Natural killer cell (primary cell): Measurements from ENCODE around the gene ZSWIM1. TPM values are rescaled to one million over a fixed set of nuclear protein-coding genes. Genes with fewer than 3 reads are reported as not detected.
"Not testable (repeated sequence)": the region's sequence is repeated elsewhere in the genome, so short reads cannot be mapped to it uniquely, and the experiment has no call there.

Source experiments
- ATAC-seq, 3 donors: fragments of 150-1000 bp in 2 of 3; fragments of 200-7000 bp in 1 of 3; cut with Tn5 transposase; 1 replicate in 1 of 3; 2 replicates in 2 of 3; pipeline ENCODE4 v1.10.0; 2021; ENCODE audit warnings: mild to moderate bottlenecking in 2 of 3, moderate library complexity in 2 of 3
- DNase-seq, 2 donors: peaks; one replicate each; pipeline versions ENCODE4 v3.0.0 to v3.0.0-alpha.2; 2013 to 2021; ENCODE audit warnings: mixed read lengths in 1 of 2
- H3K27ac ChIP-seq: one replicate; pipeline ENCODE4 v1.5.1; 2013; ENCODE audit warnings: mild to moderate bottlenecking, low read length
- H3K27me3 ChIP-seq: one replicate; pipeline ENCODE4 v1.6.1; 2013; ENCODE audit warnings: low read length; ENCODE audit not compliant: control insufficient read depth, insufficient read depth
- H3K36me3 ChIP-seq: one replicate; pipeline ENCODE4 v1.6.1; 2013; ENCODE audit warnings: low read length; ENCODE audit not compliant: control insufficient read depth, insufficient read depth
- H3K4me1 ChIP-seq: one replicate; pipeline ENCODE4 v1.6.1; 2013; ENCODE audit warnings: low read length; ENCODE audit not compliant: control insufficient read depth, insufficient read depth
- H3K4me3 ChIP-seq: one replicate; pipeline ENCODE4 v1.5.1; 2013; ENCODE audit warnings: low read length
- H3K9me3 ChIP-seq: one replicate; pipeline ENCODE4 v1.6.1; 2013; ENCODE audit warnings: low read length; ENCODE audit not compliant: control insufficient read depth, insufficient read depth
- H3K27ac Mint-ChIP-seq, 2 donors: one replicate each; pipeline ENCODE4 v1.8.0; 2022; ENCODE audit warnings: mild to moderate bottlenecking in 2 of 2, mixed read lengths in 2 of 2, moderate library complexity in 1 of 2
- H3K27me3 Mint-ChIP-seq, 2 donors: one replicate each; pipeline ENCODE4 v1.8.0; 2022; ENCODE audit warnings: low read depth in 2 of 2, mixed read lengths in 2 of 2
- H3K36me3 Mint-ChIP-seq: one replicate; pipeline ENCODE4 v1.8.0; 2022; ENCODE audit warnings: mixed read lengths
- H3K4me1 Mint-ChIP-seq, 2 donors: one replicate each; pipeline ENCODE4 v1.8.0; 2022; ENCODE audit warnings: mixed read lengths in 2 of 2
- H3K4me3 Mint-ChIP-seq: one replicate; pipeline ENCODE4 v1.8.0; 2022; ENCODE audit warnings: mild to moderate bottlenecking, moderate library complexity, mixed read lengths
- H3K9me3 Mint-ChIP-seq, 2 donors: one replicate each; pipeline ENCODE4 v1.8.0; 2022; ENCODE audit warnings: mixed read lengths in 2 of 2
- WGBS: methylation state at CpG from one replicate; pipeline ENCODE4 v1.1.7; 2013; ENCODE audit warnings: missing lambda C conversion rate; ENCODE audit not compliant: insufficient coverage; 5-methylcytosine and 5-hydroxymethylcytosine counted together
- intact Hi-C: fragments of 100-400 bp; cut with micrococcal nuclease; formaldehyde crosslinking; loops from one replicate; pipeline ENCODE4 v1.14.2; 2022
- total RNA-seq, 4 donors: library from RNA; stranded (reverse); fragments of 120-200 nt in 1 of 4; gene quantifications; one replicate each; pipeline versions ENCODE4 v1.2.3 to v1.2.4, GENCODE V29; 2013 to 2022
- TF ChIP-seq, protein P1 (sequence below): fragments of 200-600 bp; IDR thresholded peaks from one replicate; pipeline ENCODE4 v1.8.0; 2022; ENCODE audit warnings: antibody characterized with exemption

ZSWIM1 gene
- total RNA-seq, 3 donors from 2014 or later (not counting 1 experiment from before 2014, with no cell fraction given), result 0.59 to 2.4 (median 0.89) TPM

DNA sequence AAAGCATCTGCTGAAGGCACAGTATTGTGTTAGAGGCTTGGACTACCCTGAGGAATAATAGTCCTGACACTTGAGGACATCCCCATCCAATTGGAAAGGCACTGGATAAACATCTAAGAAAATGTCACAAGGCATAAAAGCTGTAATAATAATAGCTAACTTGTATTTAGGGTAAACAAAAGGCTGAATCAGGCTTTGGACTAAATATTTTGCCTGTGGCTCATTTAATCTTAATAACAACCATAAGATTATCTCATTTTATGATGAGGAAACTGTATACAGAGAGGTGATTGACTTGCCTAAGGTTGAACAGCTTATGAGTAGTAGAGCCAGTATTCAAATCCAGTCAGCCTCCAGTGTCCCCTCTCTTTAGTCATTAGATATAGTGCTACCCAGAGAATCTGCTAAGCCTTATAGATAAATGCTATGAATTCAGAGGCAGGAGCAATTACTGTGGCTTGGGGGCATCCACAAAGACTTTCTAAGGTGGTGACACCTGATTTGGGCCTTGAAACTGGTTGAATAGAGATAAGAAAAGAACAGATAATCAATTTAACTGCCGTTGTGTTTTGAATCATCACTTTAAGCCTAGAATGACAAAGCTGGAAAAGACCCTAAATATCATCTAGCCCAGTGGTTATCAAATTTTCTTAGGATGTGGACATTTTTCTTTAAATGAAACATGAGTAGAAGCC, 7.5 kb upstream of the ZSWIM1 start:
- no peaks in the 10 kb centered on the region for H3K36me3 Mint-ChIP-seq
- intact Hi-C loops, result no loop called here

GRCh38 chr20:45874104-45874481, 6.9 kb upstream of the ZSWIM1 start:
- 94% methylated on average over 10 of the region's 10 CpGs for WGBS
- H3K27me3 Mint-ChIP-seq, H3K9me3 Mint-ChIP-seq, intact Hi-C loops, H3K4me3 Mint-ChIP-seq, ATAC-seq, H3K4me3 ChIP-seq, H3K9me3 ChIP-seq, H3K27ac Mint-ChIP-seq, H3K27ac ChIP-seq, H3K27me3 ChIP-seq, H3K36me3 Mint-ChIP-seq, DNase-seq, H3K4me1 Mint-ChIP-seq, H3K4me1 ChIP-seq: not testable (repeated sequence)
- H3K36me3 ChIP-seq, result peaks cover 18% of the 10 kb centered on the region

More for the DNA sequence above, 7.5 kb upstream of the ZSWIM1 start:
- Histone ChIP-seq H3K4me3 (no peak overlapping the region), H3K36me3 (peaks cover 15% of the 10 kb centered on the region), H3K27ac (no peak overlapping the region), H3K27me3 (no peaks in the 10 kb centered on the region), H3K9me3 (no peaks in the 10 kb centered on the region), H3K4me1 (no peaks in the 10 kb centered on the region)
- DNase-seq, result no peak
- no peaks in the 10 kb centered on the region for H3K9me3 Mint-ChIP-seq
- no peaks in the 10 kb centered on the region for H3K27me3 Mint-ChIP-seq
- no peak overlapping the region for H3K27ac Mint-ChIP-seq
- WGBS, result 83% methylated on average over 1 of the region's 1 CpG
- TF ChIP-seq, protein P1, sequence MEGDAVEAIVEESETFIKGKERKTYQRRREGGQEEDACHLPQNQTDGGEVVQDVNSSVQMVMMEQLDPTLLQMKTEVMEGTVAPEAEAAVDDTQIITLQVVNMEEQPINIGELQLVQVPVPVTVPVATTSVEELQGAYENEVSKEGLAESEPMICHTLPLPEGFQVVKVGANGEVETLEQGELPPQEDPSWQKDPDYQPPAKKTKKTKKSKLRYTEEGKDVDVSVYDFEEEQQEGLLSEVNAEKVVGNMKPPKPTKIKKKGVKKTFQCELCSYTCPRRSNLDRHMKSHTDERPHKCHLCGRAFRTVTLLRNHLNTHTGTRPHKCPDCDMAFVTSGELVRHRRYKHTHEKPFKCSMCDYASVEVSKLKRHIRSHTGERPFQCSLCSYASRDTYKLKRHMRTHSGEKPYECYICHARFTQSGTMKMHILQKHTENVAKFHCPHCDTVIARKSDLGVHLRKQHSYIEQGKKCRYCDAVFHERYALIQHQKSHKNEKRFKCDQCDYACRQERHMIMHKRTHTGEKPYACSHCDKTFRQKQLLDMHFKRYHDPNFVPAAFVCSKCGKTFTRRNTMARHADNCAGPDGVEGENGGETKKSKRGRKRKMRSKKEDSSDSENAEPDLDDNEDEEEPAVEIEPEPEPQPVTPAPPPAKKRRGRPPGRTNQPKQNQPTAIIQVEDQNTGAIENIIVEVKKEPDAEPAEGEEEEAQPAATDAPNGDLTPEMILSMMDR, result no peak
- ATAC-seq, result no peak
- H3K4me1 Mint-ChIP-seq, result no peaks in the 10 kb centered on the region
- H3K4me3 Mint-ChIP-seq, result no peak overlapping the region

DNA sequence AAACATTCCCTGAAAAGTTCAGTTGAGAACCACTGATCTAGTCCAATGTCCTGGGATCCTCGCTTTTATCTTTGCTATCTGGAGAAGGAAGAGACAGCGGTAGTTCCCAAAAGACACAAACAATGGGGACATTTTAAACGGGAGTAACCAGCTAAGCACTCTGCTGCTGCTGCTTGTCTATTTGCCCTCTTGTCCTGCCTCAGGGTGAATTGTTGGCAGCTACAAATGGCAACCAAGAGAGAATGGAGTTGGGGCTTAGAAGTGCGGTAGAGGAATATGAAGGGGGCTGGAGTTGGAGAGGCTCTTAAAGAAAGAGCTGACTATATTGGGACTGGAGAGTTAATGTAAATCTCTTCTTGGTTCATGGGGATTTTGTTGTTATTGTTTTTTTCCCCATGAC, 6.5 kb upstream of the ZSWIM1 start:
- Mint-ChIP-seq H3K4me3 (no peak overlapping the region), H3K36me3 (no peaks in the 10 kb centered on the region), H3K27ac (no peak overlapping the region), H3K9me3 (no peaks in the 10 kb centered on the region), H3K27me3 (no peaks in the 10 kb centered on the region), H3K4me1 (no peaks in the 10 kb centered on the region)
- no peak overlapping the region for H3K27ac ChIP-seq
- peaks cover 18% of the 10 kb centered on the region for H3K36me3 ChIP-seq
- no peaks in the 10 kb centered on the region for H3K4me1 ChIP-seq
- no peaks in the 10 kb centered on the region for H3K27me3 ChIP-seq
- H3K9me3 ChIP-seq, result no peaks in the 10 kb centered on the region
- ATAC-seq (no peak), DNase-seq (no peak)
- intact Hi-C loops, result no loop called here
- TF ChIP-seq, protein P1, result no peak
- no peak overlapping the region for H3K4me3 ChIP-seq
- WGBS, result 91% methylated on average over 4 of the region's 4 CpGs

- intact Hi-C loops, result no loop called here
- Histone ChIP-seq H3K27me3 (no peaks in the 10 kb centered on the region), H3K36me3 (peaks cover 18% of the 10 kb centered on the region), H3K4me3 (no peak overlapping the region), H3K4me1 (peaks cover 12% of the 10 kb centered on the region), H3K9me3 (no peaks in the 10 kb centered on the region), H3K27ac (no peak overlapping the region)
- WGBS, result 97% methylated on average over 13 of the region's 13 CpGs
- no peak for ATAC-seq
- Mint-ChIP-seq H3K27ac (no peak overlapping the region), H3K4me3 (no peak overlapping the region), H3K36me3 (no peaks in the 10 kb centered on the region), H3K9me3 (no peaks in the 10 kb centered on the region), H3K27me3 (peaks cover 0 to 4% of the 10 kb centered on the region in 2 donors), H3K4me1 (peaks cover 18% of the 10 kb centered on the region in 2 donors)
- no peak for DNase-seq
- TF ChIP-seq, protein P1, result no peak
Measured at GRCh38 chr20:45878076-45878761, 2.8 kb upstream of the ZSWIM1 start.
